A549 (cell line): ENCODE measurements around the gene EDN1. TPM values are rescaled to one million over a fixed set of nuclear protein-coding genes. Genes with fewer than 3 reads are reported as not detected.
A peak's percentile ranks its signal among the peaks of the same experiment; 100 is the strongest.

Source experiments
- ATAC-seq, 2 experiments: fragments of 200-7000 bp in 1 of 2; fragments of >200 bp in 1 of 2; cut with Nextera tagmentation in 1 of 2; cut with Tn5 transposase in 1 of 2; 3 replicates each; pipeline versions ENCODE4 v1.8.0 to v1.9.1; 2018 to 2020; ENCODE audit warnings: mild to moderate bottlenecking in 1 of 2, moderate library complexity in 1 of 2
- CTCF ChIA-PET: fragments of 300-600 bp; sonication (Branson Sonifier 250); formaldehyde crosslinking; extraction: SDS; loops from one replicate; lab custom pipeline; 2021; ENCODE audit warnings: antibody characterized with exemption, inconsistent platforms; lab: Yijun Ruan, JAX
- POLR2A ChIA-PET: fragments of 350-600 bp; formaldehyde crosslinking; extraction: SDS; loops from one replicate; lab custom pipeline; 2021; ENCODE audit warnings: antibody characterized with exemption, inconsistent platforms; lab: Yijun Ruan, JAX
- DNase-seq, 2 experiments: peaks; one replicate each; pipeline versions ENCODE4 v3.0.0 to v3.0.0-alpha.2; 2011 to 2016; ENCODE audit warnings: low read depth in 1 of 2, low spot score in 1 of 2
- FAIRE-seq: peaks from 2 replicates; lab custom pipeline; 2011; peaks lifted over from hg19 to GRCh38; lab: Jason Lieb, UNC
- H3K27ac ChIP-seq, 2 experiments: fragments of >200 bp; sonication (Bioruptor Twin); formaldehyde crosslinking; 3 replicates each; pipeline ENCODE4 v1.5.1; 2016 to 2017
- H3K4me1 ChIP-seq: fragments of >200 bp; sonication (Bioruptor Twin); formaldehyde crosslinking; 3 replicates; pipeline ENCODE4 v1.6.1; 2016
- H3K4me2 ChIP-seq: fragments of >200 bp; sonication (Bioruptor Twin); formaldehyde crosslinking; 3 replicates; pipeline ENCODE4 v1.6.1; 2016
- H3K4me3 ChIP-seq: fragments of >200 bp; sonication (Bioruptor Twin); formaldehyde crosslinking; 3 replicates; pipeline ENCODE4 v1.5.1; 2016
- H3K9me3 ChIP-seq: fragments of >200 bp; sonication (Bioruptor Twin); formaldehyde crosslinking; 3 replicates; pipeline ENCODE4 v1.6.1; 2016
- ATOH8 ChIP-seq: fragments of 250-450 bp; sonication (Bioruptor Pico); IDR thresholded peaks from 2 replicates; pipeline ENCODE4 v1.5.0; 2020; ENCODE audit warnings: low read depth, mild to moderate bottlenecking, moderate library complexity
- CBX2 ChIP-seq: fragments of 200-600 bp; sonication (generic); IDR thresholded peaks from 2 replicates; pipeline ENCODE4 v1.6.1; 2016; ENCODE audit warnings: low read depth, mild to moderate bottlenecking, borderline replicate concordance
- CBX8 ChIP-seq: fragments of 200-600 bp; sonication (generic); IDR thresholded peaks from 2 replicates; pipeline ENCODE4 v1.6.1; 2016
- CEBPB ChIP-seq, 2 experiments: fragments of >200 bp in 1 of 2; sonication (Bioruptor Twin) in 1 of 2; formaldehyde crosslinking in 1 of 2; IDR thresholded peaks; 2 replicates each; pipeline ENCODE4 v1.6.1; 2012 to 2016
- EHF ChIP-seq: fragments of 250-450 bp; sonication (Bioruptor Pico); IDR thresholded peaks from 2 replicates; pipeline ENCODE4 v1.5.0; 2020; ENCODE audit warnings: mild to moderate bottlenecking
- ELK1 ChIP-seq: fragments of 150-350 bp; IDR thresholded peaks from 2 replicates; pipeline ENCODE4 v1.6.1; 2014; ENCODE audit warnings: low read depth, mild to moderate bottlenecking, low read length
- EP300 ChIP-seq, 2 experiments: fragments of >200 bp; sonication (Bioruptor Twin); formaldehyde crosslinking; IDR thresholded peaks; 2 replicates in 1 of 2; 3 replicates in 1 of 2; pipeline ENCODE4 v1.6.1; 2016 to 2017
- FOSB ChIP-seq: fragments of 250-450 bp; sonication (Bioruptor Pico); IDR thresholded peaks from 2 replicates; pipeline ENCODE4 v1.5.0; 2020; ENCODE audit warnings: mild to moderate bottlenecking, moderate library complexity
- FOSL2 ChIP-seq, 2 experiments: fragments of 450-650 bp in 1 of 2; fragments of >200 bp in 1 of 2; sonication (Bioruptor Twin) in 1 of 2; formaldehyde crosslinking; IDR thresholded peaks; 2 replicates each; pipeline versions ENCODE4 v1.5.0 to v1.6.1; 2016 to 2020; ENCODE audit warnings: mild to moderate bottlenecking in 1 of 2, moderate library complexity in 1 of 2
- FOXS1 ChIP-seq: fragments of 250-450 bp; sonication (Bioruptor Pico); IDR thresholded peaks from 2 replicates; pipeline ENCODE4 v1.5.0; 2020; ENCODE audit warnings: mild to moderate bottlenecking, moderate library complexity
- HMGXB4 ChIP-seq: fragments of 250-450 bp; sonication (Bioruptor Pico); IDR thresholded peaks from 2 replicates; pipeline ENCODE4 v1.5.0; 2021; ENCODE audit warnings: mild to moderate bottlenecking, moderate library complexity, borderline replicate concordance
- HOXA7 ChIP-seq: fragments of 250-450 bp; sonication (Bioruptor Pico); IDR thresholded peaks from 2 replicates; pipeline ENCODE4 v1.5.0; 2020; ENCODE audit warnings: mild to moderate bottlenecking, moderate library complexity
- JUN ChIP-seq, 2 experiments: fragments of >200 bp; sonication (Bioruptor Twin); formaldehyde crosslinking; IDR thresholded peaks; 2 replicates in 1 of 2; 3 replicates in 1 of 2; pipeline ENCODE4 v1.6.1; 2016 to 2017
- JUNB ChIP-seq: fragments of >200 bp; sonication (Bioruptor Twin); formaldehyde crosslinking; IDR thresholded peaks from 2 replicates; pipeline ENCODE4 v1.6.1; 2016
- NFE2L2 ChIP-seq: fragments of 150-350 bp; conservative IDR thresholded peaks from 2 replicates; pipeline ENCODE4 v1.6.1; 2014; ENCODE audit warnings: low read length
- POLR2A ChIP-seq: IDR thresholded peaks from 2 replicates; pipeline ENCODE4 v1.6.1; 2012; ENCODE audit warnings: mild to moderate bottlenecking, low read length
- RARB ChIP-seq: fragments of 250-450 bp; sonication (Bioruptor Pico); IDR thresholded peaks from 2 replicates; pipeline ENCODE4 v1.8.0; 2021; ENCODE audit warnings: mild to moderate bottlenecking, moderate library complexity
- REST ChIP-seq: fragments of 200-600 bp; sonication (generic); IDR thresholded peaks from 2 replicates; pipeline ENCODE4 v1.6.1; 2016; ENCODE audit warnings: antibody characterized with exemption, mild to moderate bottlenecking, moderate library complexity
- RFX5 ChIP-seq: fragments of 450-650 bp; IDR thresholded peaks from 2 replicates; pipeline ENCODE4 v1.7.1; 2014; ENCODE audit warnings: antibody characterized with exemption, mild to moderate bottlenecking, moderate library complexity
- ZSCAN20 ChIP-seq: fragments of 250-450 bp; sonication (Bioruptor Pico); IDR thresholded peaks from 2 replicates; pipeline ENCODE4 v1.8.0; 2022; ENCODE audit warnings: mild to moderate bottlenecking, moderate library complexity
- WGBS: methylation state at CpG from one replicate; pipeline ENCODE4 v1.1.6; 2017; ENCODE audit errors: missing lambda C conversion rate; 5-methylcytosine and 5-hydroxymethylcytosine counted together
- polyA plus RNA-seq, 4 experiments: library from polyadenylated mRNA; depleted of rRNA in 3 of 4; stranded (reverse); fragments of >200 nt; fragmentation: RNase III in 1 of 4; extraction: RNeasy Plus Mini Kit Qiagen cat#74134 plus additional on column Dnase treatment in 1 of 4; gene quantifications; 2 replicates in 3 of 4; 3 replicates in 1 of 4; pipeline ENCODE4 v1.2.3, GENCODE V29; 2011 to 2017
- small RNA-seq, 6 experiments: library from RNA; depleted of rRNA; stranded (forward); fragments of <200 nt; gene quantifications; one replicate each; pipeline ENCODE3, GENCODE V24; 2012

Gene EDN1
- polyA plus RNA-seq, 2 of the 4 experiments (the other 2 are of a cell fraction), result 33.5 to 87.4 TPM

GRCh38 chr6:12344961-12345693 is 55.0 kb downstream of the EDN1 start (continued):
- TF ChIP-seq ZSCAN20 (CRISPR knock-in tag) (no peak), NFE2L2 (no peak)

- FAIRE-seq, result no peak
- H3K4me2 ChIP-seq, result no peak overlapping the region; the same call in 2 of the 3 replicates
- H3K9me3 ChIP-seq, result peaks cover 7% of the 10 kb centered on the region; the same call in 2 of the 3 replicates
- H3K4me1 ChIP-seq, result peaks cover 85% of the 10 kb centered on the region
- no peak for TF ChIP-seq JUNB
- no peak for TF ChIP-seq ATOH8 (CRISPR knock-in tag)
- TF ChIP-seq RFX5, result no peak
- no peak for TF ChIP-seq FOSL2 (IDR thresholded peaks at IDR 0.05)
- TF ChIP-seq FOSL2 (CRISPR knock-in tag; IDR thresholded peaks at IDR 0.05), result no peak
- no peak for TF ChIP-seq CBX8
- TF ChIP-seq JUN (IDR thresholded peaks at IDR 0.05), result no peak
- TF ChIP-seq HOXA7 (CRISPR knock-in tag), result no peak
- TF ChIP-seq CEBPB (IDR thresholded peaks at IDR 0.05), result no peak
- no peak for TF ChIP-seq EHF (CRISPR knock-in tag)
- no peak for TF ChIP-seq REST
- no peak for TF ChIP-seq HMGXB4
- no peak for TF ChIP-seq FOSB
- no peak for TF ChIP-seq CBX2
- TF ChIP-seq POLR2A, result no peak
- TF ChIP-seq RARB (CRISPR knock-in tag), result no peak
- TF ChIP-seq FOXS1 (CRISPR knock-in tag), result no peak
- no peak for TF ChIP-seq ELK1
- TF ChIP-seq EP300 (IDR thresholded peaks at IDR 0.05), result no peak
- POLR2A ChIA-PET, result no interaction called here
- CTCF ChIA-PET, result interaction anchor here (1.0 to 1.5 kb wide), 2 partner anchors 29 to 56 kb away, joined by 3 read pairs; partner anchors contain the start of gene EDN1
- no peak overlapping the region for H3K4me3 ChIP-seq
- H3K27ac ChIP-seq, result peak overlapping the region; percentile 85 to 98
- 95% methylated on average over 5 of the region's 5 CpGs for WGBS
- DNase-seq, result no peak
- ATAC-seq, result no peak
Measured at GRCh38 chr6:12345694-12346058, 55.5 kb downstream of the EDN1 start.

Small RNA genes lying within 50 kb of the gene (small RNA-seq; reads per million reads assigned to genes)
- gene SUMO2P12, result 0 reads per million in 6 experiments
